ENCODE results near the gene IZUMO1R. TPM values are rescaled to one million over a fixed set of nuclear protein-coding genes. Genes with fewer than 3 reads are reported as not detected.

The IZUMO1R gene
- total and polyA plus RNA-seq, 2 of the 8 experiments (the other 6 are each of a cell fraction or from before 2014, with no cell fraction given) = not detected

DNA sequence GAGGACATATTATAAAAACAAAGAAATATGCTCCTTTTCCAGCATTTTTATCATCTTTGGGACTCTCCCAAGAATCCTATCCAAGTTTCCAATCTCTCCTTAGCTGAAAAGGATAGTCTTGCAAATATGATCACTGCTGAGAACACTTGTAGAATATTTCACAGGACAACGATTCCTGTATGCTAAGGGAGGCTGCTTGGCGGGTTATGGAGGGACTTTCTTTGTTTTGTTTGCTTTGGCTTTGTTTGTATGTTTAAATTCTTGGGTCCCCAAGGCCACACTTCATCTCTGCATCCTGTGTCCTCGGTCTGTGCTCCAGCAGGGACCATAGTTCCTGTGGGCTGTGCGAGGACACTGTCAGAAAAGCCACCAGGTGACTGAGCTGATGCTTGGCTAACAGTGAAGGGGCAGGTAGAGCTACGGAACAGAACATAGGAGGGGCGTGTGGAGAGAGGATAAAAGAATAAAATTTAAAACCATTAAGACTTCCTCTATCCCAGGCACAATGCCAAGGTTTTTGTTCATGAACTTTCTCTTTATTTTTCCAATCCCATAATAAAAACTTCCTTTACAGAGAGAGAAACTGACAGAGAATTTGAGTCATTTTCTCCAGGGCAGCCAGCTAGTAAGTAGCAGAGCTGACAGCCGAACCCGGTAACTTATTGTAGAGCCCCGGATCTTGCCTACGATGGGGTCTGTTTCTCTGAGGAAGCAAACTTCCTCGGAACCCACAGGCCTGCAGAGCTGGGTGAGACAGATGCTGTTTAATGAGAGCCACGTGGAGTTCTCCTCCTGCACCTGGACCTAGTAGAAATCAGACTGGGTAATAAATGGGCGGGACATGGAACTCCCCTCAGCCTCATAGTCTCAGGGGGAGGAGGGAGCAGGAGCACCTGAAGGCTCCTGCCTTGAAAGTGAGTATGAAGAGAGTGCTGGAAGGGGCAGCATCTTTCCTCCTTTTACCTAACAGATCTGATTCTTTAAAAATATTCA is at the start of gene IZUMO1R (continued):
- no peak for TF ChIP-seq RAD21 (IDR thresholded peaks at IDR 0.05 in 1 of 2, conservative IDR thresholded peaks at IDR 0.05 in 1 of 2; ENCODE audit: low read depth in 2 of 2, low read length in 2 of 2)

Data from H1 (cell line).